Measurements from ENCODE around the gene LRP11. TPM values are rescaled to one million over a fixed set of nuclear protein-coding genes. Genes with fewer than 3 reads are reported as not detected.

Gene LRP11
- total RNA-seq, 2 experiments from 2014 or later: 1.5 TPM

DNA sequence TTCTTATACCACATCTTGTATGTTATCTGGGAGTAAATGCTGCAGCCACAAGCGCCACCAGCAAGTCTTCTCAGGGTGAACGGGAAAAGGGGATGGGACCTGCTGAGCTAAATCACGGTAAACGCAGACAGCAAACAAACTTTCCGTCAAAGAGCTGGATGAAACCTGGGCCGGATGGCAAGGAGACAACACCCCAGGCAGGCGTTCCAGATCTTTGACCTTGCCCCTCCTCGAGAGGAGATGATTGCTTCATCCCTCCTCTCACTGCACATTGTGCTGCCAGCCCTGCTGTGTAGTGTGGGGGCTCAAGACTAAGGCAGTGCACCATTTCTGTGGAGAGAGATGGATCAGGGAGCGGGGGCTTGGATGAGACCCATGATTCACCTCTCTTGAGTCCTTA is 23.9 kb upstream of the LRP11 start:
- Histone ChIP-seq H3K79me2 (ENCODE audit: insufficient read depth, low read depth, low read length) (no peaks in the 10 kb centered on the region), H3K4me1 (ENCODE audit: insufficient read depth, low read length, poor library complexity, severe bottlenecking) (no peaks in the 10 kb centered on the region), H3K36me3 (ENCODE audit: insufficient read depth, low read length) (no peaks in the 10 kb centered on the region), H2AFZ (ENCODE audit: low read length) (no peak overlapping the region), H3K4me2 (ENCODE audit: low read length) (no peak overlapping the region), H3K9me2 (ENCODE audit: insufficient read depth, low read length) (no peaks in the 10 kb centered on the region), H3K4me3 (ENCODE audit: low read depth, low read length, poor library complexity, severe bottlenecking) (no peak overlapping the region), H3K27ac (ENCODE audit: low read depth, low read length, poor library complexity, severe bottlenecking) (no peak overlapping the region), H4K20me1 (ENCODE audit: insufficient read depth, low read length) (no peaks in the 10 kb centered on the region), H3K9me3 (ENCODE audit: low read length) (no peaks in the 10 kb centered on the region)
- DNase-seq (ENCODE audit: low spot score): no peak
- intact Hi-C loops (cut with micrococcal nuclease; ENCODE audit: unreplicated experiment): no loop called here
- CTCF ChIA-PET (ENCODE audit: unreplicated experiment): no interaction called here
- BruUV-seq (replicated peaks): no TSS peak
- POLR2A ChIA-PET: no interaction called here
- TF ChIP-seq CTCF (conservative IDR thresholded peaks at IDR 0.05; ENCODE audit: low read length): no peak

DNA sequence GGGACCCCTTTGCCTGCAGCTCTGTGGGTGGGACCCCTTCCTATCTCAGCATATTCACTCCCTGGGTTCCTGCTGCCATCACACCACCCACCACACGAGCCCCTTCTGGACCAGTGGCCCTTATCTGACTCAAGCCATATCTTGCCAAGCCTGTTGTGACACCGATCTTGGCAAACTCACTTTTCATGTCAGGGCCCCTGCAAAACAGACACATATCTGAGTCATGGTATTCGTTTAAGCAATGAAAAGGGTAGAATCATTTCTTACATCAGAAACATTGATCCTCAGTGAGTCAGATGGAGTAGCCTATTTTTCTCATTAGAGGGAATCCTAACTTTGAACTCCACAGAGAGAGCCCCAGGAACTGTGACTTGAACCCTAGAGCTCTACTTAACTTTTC is 23.2 kb upstream of the LRP11 start:
- BruUV-seq (replicated peaks): no TSS peak
- Histone ChIP-seq H3K4me2 (ENCODE audit: low read length) (no peak overlapping the region), H4K20me1 (ENCODE audit: insufficient read depth, low read length) (no peaks in the 10 kb centered on the region), H3K79me2 (ENCODE audit: insufficient read depth, low read depth, low read length) (no peaks in the 10 kb centered on the region), H3K36me3 (ENCODE audit: insufficient read depth, low read length) (no peaks in the 10 kb centered on the region), H3K9me2 (ENCODE audit: insufficient read depth, low read length) (no peaks in the 10 kb centered on the region), H3K4me1 (ENCODE audit: insufficient read depth, low read length, poor library complexity, severe bottlenecking) (no peaks in the 10 kb centered on the region), H3K27ac (ENCODE audit: low read depth, low read length, poor library complexity, severe bottlenecking) (no peak overlapping the region), H3K4me3 (ENCODE audit: low read depth, low read length, poor library complexity, severe bottlenecking) (no peak overlapping the region), H3K9me3 (ENCODE audit: low read length) (no peaks in the 10 kb centered on the region), H2AFZ (ENCODE audit: low read length) (no peak overlapping the region)
- intact Hi-C loops (cut with micrococcal nuclease; ENCODE audit: unreplicated experiment): no loop called here
- ChIA-PET CTCF (ENCODE audit: unreplicated experiment) (no interaction called here), POLR2A (no interaction called here)
- DNase-seq (ENCODE audit: low spot score): no peak
- no peak for TF ChIP-seq CTCF (conservative IDR thresholded peaks at IDR 0.05; ENCODE audit: low read length)
- TF ChIP-seq EZH2phosphoT487 (IDR thresholded peaks at IDR 0.05; ENCODE audit: borderline replicate concordance, low read depth, low read length): no peak

DNA sequence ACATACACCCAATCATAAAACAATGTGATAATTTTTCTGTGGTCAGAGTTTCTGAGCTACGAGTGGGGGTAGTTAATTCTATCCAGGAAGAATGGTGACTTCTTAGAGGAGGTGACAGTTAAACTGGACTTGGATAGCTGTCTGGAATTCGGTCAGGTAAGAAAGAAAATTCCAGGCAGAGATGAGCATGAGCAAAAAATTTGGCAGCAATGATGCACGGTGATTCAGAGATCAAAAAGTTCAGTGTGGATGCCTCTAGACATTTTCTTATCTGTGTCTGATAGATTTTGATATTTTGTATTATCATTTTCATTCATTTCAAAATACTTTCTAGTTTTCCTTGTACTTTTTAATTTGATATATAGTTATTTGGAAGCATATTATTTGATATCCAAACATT is 21.7 kb upstream of the LRP11 start:
- no peak overlapping the region for H3K27ac ChIP-seq (ENCODE audit: low read depth, low read length, poor library complexity, severe bottlenecking)
- H2AFZ ChIP-seq (ENCODE audit: low read length): no peak overlapping the region
- TF ChIP-seq CTCF (conservative IDR thresholded peaks at IDR 0.05; ENCODE audit: low read length) (no peak), EZH2phosphoT487 (IDR thresholded peaks at IDR 0.05; ENCODE audit: borderline replicate concordance, low read depth, low read length) (no peak)
- H3K4me2 ChIP-seq (ENCODE audit: low read length): no peak overlapping the region
- H3K9me3 ChIP-seq (ENCODE audit: low read length): no peaks in the 10 kb centered on the region
- H3K36me3 ChIP-seq (ENCODE audit: insufficient read depth, low read length): no peaks in the 10 kb centered on the region
- ChIA-PET CTCF (ENCODE audit: unreplicated experiment) (no interaction called here), POLR2A (no interaction called here)
- no peak for DNase-seq (ENCODE audit: low spot score)
- H4K20me1 ChIP-seq (ENCODE audit: insufficient read depth, low read length): no peaks in the 10 kb centered on the region
- no peak overlapping the region for H3K4me3 ChIP-seq (ENCODE audit: low read depth, low read length, poor library complexity, severe bottlenecking)
- no peaks in the 10 kb centered on the region for H3K79me2 ChIP-seq (ENCODE audit: insufficient read depth, low read depth, low read length)
- no peaks in the 10 kb centered on the region for H3K4me1 ChIP-seq (ENCODE audit: insufficient read depth, low read length, poor library complexity, severe bottlenecking)
- intact Hi-C loops (cut with micrococcal nuclease; ENCODE audit: unreplicated experiment): no loop called here
- H3K9me2 ChIP-seq (ENCODE audit: insufficient read depth, low read length): no peaks in the 10 kb centered on the region
- no TSS peak for BruUV-seq (replicated peaks)

Measured in OCI-LY7 (cell line).